ENCODE data around the gene CNST.

GRCh38 chr1:246680696-246681130, 114.5 kb downstream of the CNST start:
- TF ChIP-seq SUZ12 (IDR thresholded peaks at IDR 0.05; ENCODE audit: extremely low read depth, insufficient read depth, insufficient read length) (no peak), YY1 (IDR thresholded peaks at IDR 0.05; ENCODE audit: insufficient read depth, insufficient read length) (no peak), ZNF274 (IDR thresholded peaks at IDR 0.05; ENCODE audit: low read depth, low read length) (no peak)

Measured in NT2/D1 (cell line).